WTC11 (cell line): Measurements from ENCODE around the gene RHCG. TPM values are rescaled to one million over a fixed set of nuclear protein-coding genes. Genes with fewer than 3 reads are reported as not detected.

Experiments used
- ATAC-seq: fragments of 200-7000 bp; cut with Tn5 transposase; 2 replicates; pipeline ENCODE4 v1.10.0; 2021; ENCODE audit warnings: mild to moderate bottlenecking, moderate library complexity
- CTCF ChIA-PET: fragments of 300-600 bp; sonication (Branson Sonifier 250); formaldehyde crosslinking; loops from one replicate; lab custom pipeline; 2021; ENCODE audit warnings: antibody characterized with exemption; lab: Charles Lee
- POLR2A ChIA-PET: fragments of 350-600 bp; sonication (Branson Sonifier 250); formaldehyde crosslinking; loops from one replicate; lab custom pipeline; 2021; ENCODE audit warnings: antibody characterized with exemption; lab: Charles Lee
- DNase-seq: peaks from one replicate; pipeline ENCODE4 v3.0.0; 2021; ENCODE audit warnings: low spot score
- H3K27ac Mint-ChIP-seq: 2 replicates; pipeline ENCODE4 v1.8.0; 2021; ENCODE audit warnings: mixed read lengths
- H3K27me3 Mint-ChIP-seq: 2 replicates; pipeline ENCODE4 v1.8.0; 2021; ENCODE audit warnings: low read depth, mild to moderate bottlenecking, moderate library complexity, mixed read lengths
- H3K36me3 Mint-ChIP-seq: 2 replicates; pipeline ENCODE4 v1.8.0; 2021; ENCODE audit warnings: mixed read lengths
- H3K4me1 Mint-ChIP-seq: 2 replicates; pipeline ENCODE4 v1.8.0; 2022; ENCODE audit warnings: mixed read lengths
- H3K4me3 Mint-ChIP-seq: 2 replicates; pipeline ENCODE4 v1.8.0; 2021; ENCODE audit warnings: mild to moderate bottlenecking, moderate library complexity, mixed read lengths
- H3K9me3 Mint-ChIP-seq: 2 replicates; pipeline ENCODE4 v1.8.0; 2021; ENCODE audit warnings: mixed read lengths
- ATF1 ChIP-seq: sonication (generic); formaldehyde crosslinking; IDR thresholded peaks from 2 replicates; pipeline ENCODE4 v1.8.1; 2023; ENCODE audit warnings: mild to moderate bottlenecking, moderate library complexity, missing genetic modification reagents
- CREB1 ChIP-seq: sonication (generic); formaldehyde crosslinking; IDR thresholded peaks from 2 replicates; pipeline ENCODE4 v1.8.0; 2023; ENCODE audit warnings: mild to moderate bottlenecking, missing genetic modification reagents
- EMX1 ChIP-seq: fragments of 250-450 bp; sonication (Bioruptor Pico); IDR thresholded peaks from 2 replicates; pipeline ENCODE4 v1.8.0; 2021; ENCODE audit warnings: mild to moderate bottlenecking
- FOXK1 ChIP-seq: sonication (generic); formaldehyde crosslinking; IDR thresholded peaks from 2 replicates; pipeline ENCODE4 v1.8.0; 2022; ENCODE audit warnings: mild to moderate bottlenecking, moderate library complexity, missing genetic modification reagents
- GRHL2 ChIP-seq: fragments of 250-450 bp; sonication (Bioruptor Pico); IDR thresholded peaks from 2 replicates; pipeline ENCODE4 v1.8.0; 2022; ENCODE audit warnings: mild to moderate bottlenecking, moderate library complexity; ENCODE audit not compliant: insufficient replicate concordance, severe bottlenecking
- NFYB ChIP-seq: sonication (generic); formaldehyde crosslinking; conservative IDR thresholded peaks from 2 replicates; pipeline ENCODE4 v1.8.0; 2022; ENCODE audit warnings: low read depth, missing genetic modification reagents
- SMAD3 ChIP-seq: sonication (generic); formaldehyde crosslinking; IDR thresholded peaks from 2 replicates; pipeline ENCODE4 v1.8.0; 2022; ENCODE audit warnings: missing genetic modification reagents, mild to moderate bottlenecking, borderline replicate concordance
- TEAD4 ChIP-seq: sonication (generic); formaldehyde crosslinking; IDR thresholded peaks from 2 replicates; pipeline ENCODE4 v1.8.0; 2022; ENCODE audit warnings: mild to moderate bottlenecking, missing genetic modification reagents
- ZNF121 ChIP-seq: sonication (generic); formaldehyde crosslinking; IDR thresholded peaks from 2 replicates; pipeline ENCODE4 v1.8.0; 2023; ENCODE audit warnings: missing genetic modification reagents
- ZNF219 ChIP-seq: sonication (generic); formaldehyde crosslinking; IDR thresholded peaks from 2 replicates; pipeline ENCODE4 v1.8.0; 2023; ENCODE audit warnings: missing genetic modification reagents, mild to moderate bottlenecking, borderline replicate concordance
- ZNF317 ChIP-seq: sonication (generic); formaldehyde crosslinking; IDR thresholded peaks from 2 replicates; pipeline ENCODE4 v1.8.1; 2023; ENCODE audit warnings: low read depth, mild to moderate bottlenecking, moderate library complexity, missing genetic modification reagents, borderline replicate concordance
- total RNA-seq: library from RNA; stranded (reverse); gene quantifications from 3 replicates; pipeline ENCODE4 v1.2.3, GENCODE V29; 2021
- TF ChIP-seq, protein P1 (sequence below): sonication (generic); formaldehyde crosslinking; conservative IDR thresholded peaks from 2 replicates; pipeline ENCODE4 v1.8.1; 2022; ENCODE audit warnings: mild to moderate bottlenecking, missing genetic modification reagents
- TF ChIP-seq, protein P2 (sequence below): sonication (generic); formaldehyde crosslinking; IDR thresholded peaks from 2 replicates; pipeline ENCODE4 v1.8.1; 2023; ENCODE audit warnings: mild to moderate bottlenecking, missing genetic modification reagents, moderate library complexity
- TF ChIP-seq, protein P3 (sequence below): fragments of 200-600 bp; IDR thresholded peaks from 2 replicates; pipeline ENCODE4 v1.8.0; 2022; ENCODE audit warnings: antibody characterized with exemption
- TF ChIP-seq, protein P4 (sequence below): sonication (generic); formaldehyde crosslinking; IDR thresholded peaks from 2 replicates; pipeline ENCODE4 v1.8.1; 2022; ENCODE audit warnings: mild to moderate bottlenecking, missing genetic modification reagents, moderate library complexity, borderline replicate concordance
- TF ChIP-seq, protein P5 (sequence below): sonication (generic); formaldehyde crosslinking; IDR thresholded peaks from 2 replicates; pipeline ENCODE4 v1.8.1; 2023; ENCODE audit warnings: mild to moderate bottlenecking, missing genetic modification reagents, borderline replicate concordance

The RHCG gene
- total RNA-seq, 1 experiment from 2014 or later: 0.31 TPM

DNA sequence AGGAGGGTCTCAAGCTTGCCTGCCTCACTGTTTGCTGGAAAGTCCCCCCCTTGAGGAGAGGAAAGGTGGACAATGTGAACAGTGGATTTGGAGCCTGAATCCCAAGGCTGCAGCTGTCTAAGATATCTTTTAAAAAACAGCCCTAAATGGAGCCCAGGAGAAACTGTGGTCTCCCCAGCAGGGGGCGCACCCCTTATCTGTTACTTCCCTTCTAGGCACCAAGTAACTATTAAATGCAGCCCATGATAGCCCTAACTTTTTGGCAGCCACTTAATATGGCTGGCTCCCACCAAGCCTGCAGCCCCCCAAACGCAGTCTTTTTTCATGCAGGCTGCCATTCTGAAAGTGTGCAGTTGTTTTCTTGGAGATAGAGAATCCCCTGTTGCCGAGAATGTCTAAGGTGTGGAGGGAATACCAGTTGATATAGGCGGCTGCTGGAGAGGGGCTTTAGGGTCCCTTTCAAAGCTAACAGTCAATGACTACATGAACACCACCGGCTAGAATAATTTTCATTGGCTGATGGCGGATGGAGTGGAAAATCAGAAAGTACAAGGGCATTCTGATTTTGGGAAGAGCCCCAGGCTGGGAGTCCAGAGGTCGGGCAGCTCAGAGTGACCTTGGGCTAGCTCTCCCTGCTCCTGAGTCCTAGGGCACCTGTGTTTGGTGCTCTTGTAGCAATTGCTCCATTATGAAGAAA, 1.3 kb downstream of the RHCG start:
- Mint-ChIP-seq H3K9me3 (no peaks in the 10 kb centered on the region), H3K36me3 (no peaks in the 10 kb centered on the region), H3K27ac (no peak overlapping the region), H3K4me3 (no peak overlapping the region), H3K27me3 (peaks cover 34% of the 10 kb centered on the region), H3K4me1 (0 out of 2 replicates have a peak, but pooled peaks cover 3% of the 10 kb centered on the region)
- TF ChIP-seq, protein P1, sequence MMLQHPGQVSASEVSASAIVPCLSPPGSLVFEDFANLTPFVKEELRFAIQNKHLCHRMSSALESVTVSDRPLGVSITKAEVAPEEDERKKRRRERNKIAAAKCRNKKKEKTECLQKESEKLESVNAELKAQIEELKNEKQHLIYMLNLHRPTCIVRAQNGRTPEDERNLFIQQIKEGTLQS (CRISPR knock-in tag): no peak
- TF ChIP-seq GRHL2 (CRISPR knock-in tag) (no peak), SMAD3 (CRISPR knock-in tag) (no peak)
- TF ChIP-seq, protein P2, sequence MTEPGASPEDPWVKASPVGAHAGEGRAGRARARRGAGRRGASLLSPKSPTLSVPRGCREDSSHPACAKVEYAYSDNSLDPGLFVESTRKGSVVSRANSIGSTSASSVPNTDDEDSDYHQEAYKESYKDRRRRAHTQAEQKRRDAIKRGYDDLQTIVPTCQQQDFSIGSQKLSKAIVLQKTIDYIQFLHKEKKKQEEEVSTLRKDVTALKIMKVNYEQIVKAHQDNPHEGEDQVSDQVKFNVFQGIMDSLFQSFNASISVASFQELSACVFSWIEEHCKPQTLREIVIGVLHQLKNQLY (CRISPR knock-in tag): no peak
- TF ChIP-seq, protein P3, sequence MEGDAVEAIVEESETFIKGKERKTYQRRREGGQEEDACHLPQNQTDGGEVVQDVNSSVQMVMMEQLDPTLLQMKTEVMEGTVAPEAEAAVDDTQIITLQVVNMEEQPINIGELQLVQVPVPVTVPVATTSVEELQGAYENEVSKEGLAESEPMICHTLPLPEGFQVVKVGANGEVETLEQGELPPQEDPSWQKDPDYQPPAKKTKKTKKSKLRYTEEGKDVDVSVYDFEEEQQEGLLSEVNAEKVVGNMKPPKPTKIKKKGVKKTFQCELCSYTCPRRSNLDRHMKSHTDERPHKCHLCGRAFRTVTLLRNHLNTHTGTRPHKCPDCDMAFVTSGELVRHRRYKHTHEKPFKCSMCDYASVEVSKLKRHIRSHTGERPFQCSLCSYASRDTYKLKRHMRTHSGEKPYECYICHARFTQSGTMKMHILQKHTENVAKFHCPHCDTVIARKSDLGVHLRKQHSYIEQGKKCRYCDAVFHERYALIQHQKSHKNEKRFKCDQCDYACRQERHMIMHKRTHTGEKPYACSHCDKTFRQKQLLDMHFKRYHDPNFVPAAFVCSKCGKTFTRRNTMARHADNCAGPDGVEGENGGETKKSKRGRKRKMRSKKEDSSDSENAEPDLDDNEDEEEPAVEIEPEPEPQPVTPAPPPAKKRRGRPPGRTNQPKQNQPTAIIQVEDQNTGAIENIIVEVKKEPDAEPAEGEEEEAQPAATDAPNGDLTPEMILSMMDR: peak; percentile 75
- ATAC-seq (no peak), DNase-seq (peak; percentile 66)
- ChIA-PET POLR2A (interaction anchor here (0.5 kb wide), 1 partner anchor 83 kb away, joined by 3 read pairs; no protein-coding TSS in a partner anchor), CTCF (interaction anchor here (0.6 to 2.9 kb wide), 28 partner anchors 10 to 1181 kb away, joined by 3 to 27 read pairs (median 4); partner anchors contain the start of gene TICRR)

DNA sequence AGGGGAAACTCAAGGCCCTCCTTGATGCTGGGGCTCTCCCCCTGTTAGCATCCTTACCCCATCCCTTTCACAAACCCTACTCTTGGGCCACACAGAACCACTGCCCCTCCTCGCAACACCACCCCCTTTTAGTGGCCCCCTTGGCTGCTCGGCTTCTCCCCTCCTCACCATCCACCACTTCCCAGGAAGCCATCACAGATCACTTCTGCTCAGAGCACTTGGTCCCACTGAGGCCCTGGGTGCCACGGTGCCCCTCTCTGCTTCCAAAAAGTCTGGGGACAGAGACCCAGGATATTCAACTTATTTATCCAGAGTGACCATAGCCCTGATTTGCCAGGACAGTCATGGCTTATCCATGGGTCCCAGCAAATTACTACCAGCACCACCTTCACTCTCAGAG, 2.4 kb downstream of the RHCG start:
- TF ChIP-seq ZNF219 (CRISPR knock-in tag) (no peak), NFYB (CRISPR knock-in tag) (no peak), ZNF121 (CRISPR knock-in tag) (no peak), ATF1 (no peak), ZNF317 (CRISPR knock-in tag) (no peak), TEAD4 (CRISPR knock-in tag) (no peak), CREB1 (no peak), EMX1 (no peak), FOXK1 (CRISPR knock-in tag) (no peak)
- TF ChIP-seq, protein P4, sequence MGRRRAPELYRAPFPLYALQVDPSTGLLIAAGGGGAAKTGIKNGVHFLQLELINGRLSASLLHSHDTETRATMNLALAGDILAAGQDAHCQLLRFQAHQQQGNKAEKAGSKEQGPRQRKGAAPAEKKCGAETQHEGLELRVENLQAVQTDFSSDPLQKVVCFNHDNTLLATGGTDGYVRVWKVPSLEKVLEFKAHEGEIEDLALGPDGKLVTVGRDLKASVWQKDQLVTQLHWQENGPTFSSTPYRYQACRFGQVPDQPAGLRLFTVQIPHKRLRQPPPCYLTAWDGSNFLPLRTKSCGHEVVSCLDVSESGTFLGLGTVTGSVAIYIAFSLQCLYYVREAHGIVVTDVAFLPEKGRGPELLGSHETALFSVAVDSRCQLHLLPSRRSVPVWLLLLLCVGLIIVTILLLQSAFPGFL: no peak
- TF ChIP-seq, protein P5, sequence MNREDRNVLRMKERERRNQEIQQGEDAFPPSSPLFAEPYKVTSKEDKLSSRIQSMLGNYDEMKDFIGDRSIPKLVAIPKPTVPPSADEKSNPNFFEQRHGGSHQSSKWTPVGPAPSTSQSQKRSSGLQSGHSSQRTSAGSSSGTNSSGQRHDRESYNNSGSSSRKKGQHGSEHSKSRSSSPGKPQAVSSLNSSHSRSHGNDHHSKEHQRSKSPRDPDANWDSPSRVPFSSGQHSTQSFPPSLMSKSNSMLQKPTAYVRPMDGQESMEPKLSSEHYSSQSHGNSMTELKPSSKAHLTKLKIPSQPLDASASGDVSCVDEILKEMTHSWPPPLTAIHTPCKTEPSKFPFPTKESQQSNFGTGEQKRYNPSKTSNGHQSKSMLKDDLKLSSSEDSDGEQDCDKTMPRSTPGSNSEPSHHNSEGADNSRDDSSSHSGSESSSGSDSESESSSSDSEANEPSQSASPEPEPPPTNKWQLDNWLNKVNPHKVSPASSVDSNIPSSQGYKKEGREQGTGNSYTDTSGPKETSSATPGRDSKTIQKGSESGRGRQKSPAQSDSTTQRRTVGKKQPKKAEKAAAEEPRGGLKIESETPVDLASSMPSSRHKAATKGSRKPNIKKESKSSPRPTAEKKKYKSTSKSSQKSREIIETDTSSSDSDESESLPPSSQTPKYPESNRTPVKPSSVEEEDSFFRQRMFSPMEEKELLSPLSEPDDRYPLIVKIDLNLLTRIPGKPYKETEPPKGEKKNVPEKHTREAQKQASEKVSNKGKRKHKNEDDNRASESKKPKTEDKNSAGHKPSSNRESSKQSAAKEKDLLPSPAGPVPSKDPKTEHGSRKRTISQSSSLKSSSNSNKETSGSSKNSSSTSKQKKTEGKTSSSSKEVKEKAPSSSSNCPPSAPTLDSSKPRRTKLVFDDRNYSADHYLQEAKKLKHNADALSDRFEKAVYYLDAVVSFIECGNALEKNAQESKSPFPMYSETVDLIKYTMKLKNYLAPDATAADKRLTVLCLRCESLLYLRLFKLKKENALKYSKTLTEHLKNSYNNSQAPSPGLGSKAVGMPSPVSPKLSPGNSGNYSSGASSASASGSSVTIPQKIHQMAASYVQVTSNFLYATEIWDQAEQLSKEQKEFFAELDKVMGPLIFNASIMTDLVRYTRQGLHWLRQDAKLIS (CRISPR knock-in tag): no peak
- Mint-ChIP-seq H3K4me1 (0 out of 2 replicates have a peak, but pooled peaks cover 3% of the 10 kb centered on the region), H3K27ac (no peak overlapping the region), H3K9me3 (no peaks in the 10 kb centered on the region), H3K36me3 (no peaks in the 10 kb centered on the region), H3K4me3 (no peak overlapping the region), H3K27me3 (peaks cover 34% of the 10 kb centered on the region)
- ATAC-seq (no peak), DNase-seq (no peak)
- CTCF ChIA-PET: interaction anchor here (0.7 to 2.9 kb wide), 12 partner anchors 10 to 141 kb away, joined by 3 to 27 read pairs (median 4); partner anchors contain the start of gene TICRR
- POLR2A ChIA-PET: interaction anchor here (0.7 kb wide), 1 partner anchor 47 kb away, joined by 3 read pairs; no protein-coding TSS in a partner anchor
